Panc1 (cell line): ENCODE measurements around the gene ISCU.

ENCODE experiments used
- POLR2AphosphoS5 ChIP-seq: IDR thresholded peaks from 2 replicates; pipeline ENCODE4 v1.6.1; 2012; ENCODE audit warnings: mild to moderate bottlenecking, low read depth, low read length, moderate library complexity
- REST ChIP-seq, 2 experiments: IDR thresholded peaks; 2 replicates each; pipeline ENCODE4 v1.6.1; 2011 to 2012; ENCODE audit warnings: low read depth in 2 of 2, control low read depth in 1 of 2, low read length in 1 of 2, mild to moderate bottlenecking in 1 of 2, moderate library complexity in 1 of 2; ENCODE audit not compliant: insufficient read depth in 1 of 2
- SIN3A ChIP-seq: IDR thresholded peaks from 2 replicates; pipeline ENCODE4 v1.6.1; 2012; ENCODE audit warnings: low read depth, mild to moderate bottlenecking, low read length, moderate library complexity, borderline replicate concordance; ENCODE audit not compliant: insufficient read depth
- TCF7L2 ChIP-seq: IDR thresholded peaks from 2 replicates; pipeline ENCODE4 v1.6.1; 2011; ENCODE audit warnings: mild to moderate bottlenecking, low read depth, low read length, inconsistent platforms
- TF ChIP-seq, protein P1 (sequence below): fragments of 450-650 bp; IDR thresholded peaks from 2 replicates; pipeline ENCODE4 v1.5.1; 2017; ENCODE audit warnings: mild to moderate bottlenecking

GRCh38 chr12:108531929-108532848 is 30.2 kb upstream of the ISCU start:
- TF ChIP-seq, protein P1, sequence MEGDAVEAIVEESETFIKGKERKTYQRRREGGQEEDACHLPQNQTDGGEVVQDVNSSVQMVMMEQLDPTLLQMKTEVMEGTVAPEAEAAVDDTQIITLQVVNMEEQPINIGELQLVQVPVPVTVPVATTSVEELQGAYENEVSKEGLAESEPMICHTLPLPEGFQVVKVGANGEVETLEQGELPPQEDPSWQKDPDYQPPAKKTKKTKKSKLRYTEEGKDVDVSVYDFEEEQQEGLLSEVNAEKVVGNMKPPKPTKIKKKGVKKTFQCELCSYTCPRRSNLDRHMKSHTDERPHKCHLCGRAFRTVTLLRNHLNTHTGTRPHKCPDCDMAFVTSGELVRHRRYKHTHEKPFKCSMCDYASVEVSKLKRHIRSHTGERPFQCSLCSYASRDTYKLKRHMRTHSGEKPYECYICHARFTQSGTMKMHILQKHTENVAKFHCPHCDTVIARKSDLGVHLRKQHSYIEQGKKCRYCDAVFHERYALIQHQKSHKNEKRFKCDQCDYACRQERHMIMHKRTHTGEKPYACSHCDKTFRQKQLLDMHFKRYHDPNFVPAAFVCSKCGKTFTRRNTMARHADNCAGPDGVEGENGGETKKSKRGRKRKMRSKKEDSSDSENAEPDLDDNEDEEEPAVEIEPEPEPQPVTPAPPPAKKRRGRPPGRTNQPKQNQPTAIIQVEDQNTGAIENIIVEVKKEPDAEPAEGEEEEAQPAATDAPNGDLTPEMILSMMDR = no peak
- TF ChIP-seq SIN3A (no peak), POLR2AphosphoS5 (no peak), REST (IDR thresholded peaks at IDR 0.05; ENCODE audit: insufficient read depth in 1 of 2, low read depth in 2 of 2, low read length in 1 of 2) (no peak), TCF7L2 (no peak)
